ENCODE measurements around the gene NAT16. TPM values are rescaled to one million over a fixed set of nuclear protein-coding genes. Genes with fewer than 3 reads are reported as not detected.
A peak's percentile ranks its signal among the peaks of the same experiment; 100 is the strongest.

The NAT16 gene
- total and polyA plus RNA-seq, 2 of the 13 experiments (the other 11 are each of a cell fraction or from before 2014, with no cell fraction given): 0.04 TPM; not detected in 1

- TF ChIP-seq ZBTB4 (CRISPR knock-in tag; IDR thresholded peaks at IDR 0.05; ENCODE audit: borderline replicate concordance) (peak; percentile 80), ATF4 (CRISPR knock-in tag; IDR thresholded peaks at IDR 0.05) (peak in 1 of 2 experiments; percentile 81; a peak in 2 of 4 replicates), ZNF333 (CRISPR knock-in tag; IDR thresholded peaks at IDR 0.05; ENCODE audit: borderline replicate concordance) (peak; percentile 3; the same call in 1 of the 2 replicates), FOXP4 (CRISPR knock-in tag; IDR thresholded peaks at IDR 0.05) (peak; percentile 79), TSC22D2 (CRISPR knock-in tag; IDR thresholded peaks at IDR 0.05; ENCODE audit: borderline replicate concordance) (no peak; the same call in 1 of the 2 replicates), POLR2A (IDR thresholded peaks at IDR 0.05; ENCODE audit: insufficient read depth in 1 of 2, low read depth in 2 of 2, low read length in 2 of 2) (peak; percentile 99), PRPF4 (IDR thresholded peaks at IDR 0.05; ENCODE audit: low read depth, low read length, poor library complexity, severe bottlenecking) (no peak), THYN1 (CRISPR knock-in tag; IDR thresholded peaks at IDR 0.05; ENCODE audit: borderline replicate concordance, low read depth) (peak; percentile 57; the same call in 1 of the 2 replicates), AHR (CRISPR knock-in tag; IDR thresholded peaks at IDR 0.05) (0 out of 2 replicates have a peak, but pooled peaks have one; percentile 24), LRRFIP1 (CRISPR knock-in tag; conservative IDR thresholded peaks at IDR 0.05) (no peak), IRF9 (CRISPR knock-in tag; IDR thresholded peaks at IDR 0.05; ENCODE audit: borderline replicate concordance) (peak; percentile 92), ADNP (CRISPR knock-in tag; IDR thresholded peaks at IDR 0.05) (0 out of 2 replicates have a peak, but pooled peaks have one; percentile 40), JUND (CRISPR knock-in tag; IDR thresholded peaks at IDR 0.05) (peak; percentile 66), ZBTB1 (CRISPR knock-in tag; IDR thresholded peaks at IDR 0.05; ENCODE audit: borderline replicate concordance) (no peak), HMG20B (CRISPR knock-in tag; conservative IDR thresholded peaks at IDR 0.05) (peak; percentile 62; the same call in 1 of the 2 replicates), ZNF124 (CRISPR knock-in tag; IDR thresholded peaks at IDR 0.05) (no peak; the same call in 1 of the 2 replicates), ZNF777 (CRISPR knock-in tag; IDR thresholded peaks at IDR 0.05) (no peak)
These were observed 53.2 kb downstream of the NAT16 start, which contains the start of gene SERPINE1 (continued) for GRCh38 chr7:101126651-101127459.
